ENCODE data around the gene TDRKH.
"Not testable (repeated sequence)": the region's sequence is repeated elsewhere in the genome, so short reads cannot be mapped to it uniquely, and the experiment has no call there.

The TDRKH gene

DNA sequence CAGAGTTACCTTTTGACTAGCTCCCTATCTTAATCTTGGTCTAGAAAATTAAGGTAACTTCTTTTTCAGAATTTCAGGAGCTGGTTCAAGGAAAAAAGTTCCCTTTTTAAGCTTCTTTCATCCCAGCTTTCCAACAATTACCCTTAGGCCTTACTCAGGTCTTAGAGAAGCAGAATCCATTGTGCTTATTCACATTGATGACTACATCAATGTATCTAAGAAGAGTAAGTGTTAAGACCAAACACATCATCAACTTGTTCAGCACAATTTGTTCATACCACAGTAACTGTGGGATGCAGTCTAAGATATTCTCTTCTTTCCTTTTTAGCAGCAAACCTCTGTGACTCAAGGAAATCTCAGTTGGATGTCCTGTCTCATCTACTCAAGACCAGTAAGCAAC, 31.1 kb downstream of the TDRKH start:
- FAIRE-seq = no peak

GRCh38 chr1:151756291-151756690, 34.0 kb downstream of the TDRKH start:
- no peak for FAIRE-seq

- no peak for FAIRE-seq
These were observed 48.8 kb downstream of the TDRKH start for GRCh38 chr1:151741516-151741915.

DNA sequence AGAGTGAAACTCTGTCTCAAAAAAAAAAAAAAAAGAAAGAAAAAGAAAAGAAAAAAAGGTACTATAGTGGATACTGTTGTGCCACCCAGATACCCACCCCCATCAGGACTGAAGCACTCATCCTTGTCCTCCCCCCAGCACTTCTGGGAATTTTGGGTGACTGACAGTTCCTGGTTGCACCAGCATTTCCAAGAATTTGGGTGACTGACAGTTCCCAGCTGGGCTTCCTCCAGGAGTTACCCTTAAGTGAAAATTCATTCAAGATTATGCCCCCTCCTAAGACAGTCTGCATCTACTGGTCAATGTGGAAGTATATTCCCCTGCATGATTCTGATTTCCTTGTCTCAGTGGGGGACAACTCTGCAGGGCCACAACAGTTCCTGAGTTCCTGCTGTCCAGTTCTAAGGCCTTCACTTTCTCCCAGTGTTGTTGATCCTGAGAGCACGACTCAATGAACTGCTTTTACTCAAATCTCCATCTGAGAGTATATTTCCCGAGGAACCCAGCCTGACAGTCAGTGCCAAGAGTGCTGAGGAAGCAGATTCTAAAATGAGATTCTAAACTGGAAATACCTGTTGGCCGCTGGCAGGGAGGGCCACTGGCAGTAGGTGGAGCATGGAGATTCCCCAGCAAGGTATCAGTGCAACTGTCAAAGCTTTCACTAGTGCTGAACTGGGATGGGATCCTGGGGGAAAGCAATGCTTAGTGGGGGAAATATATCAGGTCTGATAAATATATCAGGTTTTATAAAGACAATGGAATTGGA, 50.5 kb downstream of the TDRKH start:
- no peak for FAIRE-seq

GRCh38 chr1:151737479-151737878, 52.8 kb downstream of the TDRKH start:
- no peak for FAIRE-seq

DNA sequence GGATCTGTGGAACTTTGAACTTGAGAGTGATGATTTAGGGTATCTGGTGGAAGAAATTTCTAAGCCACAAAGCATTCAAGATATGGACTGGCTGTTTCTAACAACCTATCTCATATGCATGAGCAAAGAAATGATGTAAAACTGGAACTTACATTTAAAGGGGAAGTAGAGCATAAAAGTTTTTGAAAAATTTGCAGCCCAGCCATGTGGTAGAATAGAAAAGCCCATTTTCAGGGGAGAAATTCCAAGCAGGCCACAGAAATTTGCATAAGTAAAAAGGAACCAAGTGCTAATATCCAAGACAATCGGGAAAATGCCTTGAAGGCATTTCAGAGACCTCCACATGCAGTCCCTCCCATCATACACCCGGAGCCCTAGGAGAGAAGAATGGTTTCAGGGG, 53.3 kb downstream of the TDRKH start:
- no peak for FAIRE-seq

- FAIRE-seq = not testable (repeated sequence)
These were observed 56.3 kb downstream of the TDRKH start for GRCh38 chr1:151733995-151734394.

DNA sequence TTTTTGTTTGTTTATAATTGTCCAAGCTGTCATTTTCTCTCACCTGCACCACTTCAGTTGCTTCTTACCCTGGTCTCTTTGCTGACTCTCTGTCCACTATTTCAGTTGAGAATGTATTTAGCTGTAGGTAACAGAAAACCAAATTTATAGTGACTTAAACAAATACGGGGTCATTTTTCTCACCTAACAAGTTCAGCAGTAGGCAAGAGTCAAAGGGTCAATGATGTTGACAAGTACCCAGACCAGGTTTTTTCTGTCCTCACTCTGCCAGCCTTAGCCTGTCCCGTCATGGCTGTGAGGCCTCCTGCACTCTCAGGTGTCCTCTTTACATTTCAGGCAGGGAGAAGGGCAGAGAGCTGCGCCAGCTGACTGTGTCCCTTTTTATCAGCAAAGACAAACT, 57.2 kb downstream of the TDRKH start:
- no peak for FAIRE-seq

- no peak for FAIRE-seq
These were observed 60.4 kb downstream of the TDRKH start for GRCh38 chr1:151729966-151730291.

- FAIRE-seq = no peak
These were observed 60.9 kb downstream of the TDRKH start for GRCh38 chr1:151729157-151729965.

DNA sequence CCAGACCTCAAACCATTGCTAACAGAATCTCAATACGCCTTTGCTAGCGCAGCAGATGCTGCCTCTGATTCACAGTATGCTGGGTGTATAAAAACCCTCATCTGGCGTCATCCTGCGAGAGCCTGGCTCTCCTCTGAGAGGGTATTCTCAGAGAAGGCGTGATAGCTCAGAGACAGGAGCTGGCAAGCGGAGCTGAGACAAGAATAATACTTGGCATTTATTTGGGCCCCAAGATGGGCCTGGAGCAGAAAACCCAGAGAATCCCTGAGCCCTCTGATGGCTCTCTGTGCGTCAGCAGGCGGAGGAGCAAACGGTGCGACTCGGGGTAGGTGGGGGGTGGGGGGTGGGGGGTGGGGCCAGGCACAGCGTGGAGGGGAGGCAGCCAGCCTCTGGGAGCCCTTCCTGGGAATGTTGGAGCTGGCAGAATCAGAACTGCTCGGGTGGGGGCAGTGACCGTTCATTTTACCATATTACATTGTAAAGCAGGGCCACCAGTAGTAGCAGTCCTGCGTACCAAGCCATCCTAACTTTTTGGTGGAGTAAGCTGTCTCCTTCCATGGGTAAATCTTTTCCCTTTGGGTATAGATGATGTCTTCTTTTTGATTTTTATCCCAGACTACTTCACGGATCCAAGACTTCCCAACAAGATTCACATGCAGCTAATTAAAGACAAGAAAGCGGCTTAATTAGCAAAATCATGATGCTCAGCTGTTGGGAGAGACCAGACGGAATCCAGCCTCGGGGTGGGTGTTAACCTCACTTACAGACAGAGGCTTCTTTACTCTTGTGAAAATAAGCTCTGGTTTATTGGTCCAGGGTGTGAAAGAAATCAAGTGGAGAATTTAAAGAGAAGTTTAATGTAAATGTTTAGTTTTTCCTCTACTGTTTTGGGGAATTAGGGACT, 61.9 kb downstream of the TDRKH start:
- FAIRE-seq = no peak

DNA sequence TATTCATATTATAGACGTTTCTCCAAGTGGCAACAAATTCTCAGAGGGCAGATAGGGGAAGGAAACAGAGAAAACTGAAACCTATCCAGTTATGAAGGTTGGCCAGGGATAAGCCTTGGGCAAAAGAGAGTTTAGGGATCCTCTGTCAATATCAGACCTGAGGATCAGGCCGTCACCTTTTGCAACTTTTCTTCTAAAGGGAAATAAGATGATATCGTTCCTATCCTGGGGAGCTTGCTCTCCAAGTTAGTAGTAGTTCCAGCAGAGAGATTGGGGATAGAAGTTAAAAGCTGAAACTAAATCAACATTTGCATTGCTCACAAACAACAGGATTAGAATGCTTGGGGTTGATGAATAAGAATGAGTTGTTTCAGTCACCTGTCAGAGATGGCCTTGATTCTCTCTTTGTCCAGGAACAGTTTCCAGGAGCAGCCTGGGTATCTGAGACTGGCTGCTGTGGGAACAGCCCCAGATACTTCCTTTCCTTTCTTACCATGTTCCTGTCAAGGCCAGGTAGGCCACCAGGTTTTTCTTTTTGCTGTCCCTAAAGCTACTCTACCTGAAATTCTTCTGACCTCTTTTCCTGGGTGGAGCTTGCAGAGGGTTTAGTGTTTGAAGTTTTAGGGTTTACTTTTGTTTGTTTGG, 66.5 kb downstream of the TDRKH start:
- no peak for FAIRE-seq

All from TTC549 (cell line).